ENCODE data around the gene CACNA2D3. TPM values are rescaled to one million over a fixed set of nuclear protein-coding genes. Genes with fewer than 3 reads are reported as not detected.

Gene CACNA2D3
- total and polyA plus RNA-seq, 2 donors from 2014 or later, result 5.7 to 11.2 TPM

- Histone ChIP-seq H3K9me3 (ENCODE audit: control insufficient read depth in 2 of 3, insufficient read depth in 1 of 3, low read length in 3 of 3) (no peaks in the 10 kb centered on the region), H3K4me3 (ENCODE audit: low read length in 3 of 3) (no peak overlapping the region), H3K27ac (ENCODE audit: low read depth in 2 of 2, low read length in 2 of 2) (no peak overlapping the region), H3K36me3 (ENCODE audit: control insufficient read depth in 2 of 3, insufficient read depth in 3 of 3, low read length in 3 of 3) (no peaks in the 10 kb centered on the region), H3K9ac (ENCODE audit: low read length in 3 of 3) (no peak overlapping the region), H3K27me3 (ENCODE audit: control insufficient read depth, insufficient read depth, low read length) (no peaks in the 10 kb centered on the region), H3K4me1 (ENCODE audit: control insufficient read depth in 2 of 3, insufficient read depth in 2 of 3, low read depth in 1 of 3, low read length in 3 of 3) (no peaks in the 10 kb centered on the region)
- intact Hi-C loops (cut with DNase I), result no loop called here
- TF ChIP-seq CTCF (IDR thresholded peaks at IDR 0.05; ENCODE audit: borderline replicate concordance, extremely low read depth, insufficient read depth), result no peak
- FAIRE-seq (no peak), DNase-seq (no peak)
These were observed 590.2 kb downstream of the CACNA2D3 start for GRCh38 chr3:54712539-54712938.

- H3K36me3 ChIP-seq (ENCODE audit: control insufficient read depth in 2 of 3, insufficient read depth in 3 of 3, low read length in 3 of 3), result no peaks in the 10 kb centered on the region
- H3K9me3 ChIP-seq (ENCODE audit: control insufficient read depth in 2 of 3, insufficient read depth in 1 of 3, low read length in 3 of 3), result no peaks in the 10 kb centered on the region
- DNase-seq (no peak), FAIRE-seq (no peak)
- no peak overlapping the region for H3K4me3 ChIP-seq (ENCODE audit: low read length in 3 of 3)
- intact Hi-C loops (cut with DNase I), result no loop called here
- no peaks in the 10 kb centered on the region for H3K27me3 ChIP-seq (ENCODE audit: control insufficient read depth, insufficient read depth, low read length)
- no peaks in the 10 kb centered on the region for H3K4me1 ChIP-seq (ENCODE audit: control insufficient read depth in 2 of 3, insufficient read depth in 2 of 3, low read depth in 1 of 3, low read length in 3 of 3)
- TF ChIP-seq CTCF (IDR thresholded peaks at IDR 0.05; ENCODE audit: borderline replicate concordance, extremely low read depth, insufficient read depth), result no peak
- H3K9ac ChIP-seq (ENCODE audit: low read length in 3 of 3), result no peak overlapping the region
- no peak overlapping the region for H3K27ac ChIP-seq (ENCODE audit: low read depth in 2 of 2, low read length in 2 of 2)
These were observed 590.7 kb downstream of the CACNA2D3 start for GRCh38 chr3:54713031-54713430.

GRCh38 chr3:54713455-54713854 lies 591.1 kb downstream of the CACNA2D3 start:
- FAIRE-seq, result no peak
- Histone ChIP-seq H3K9ac (ENCODE audit: low read length in 3 of 3) (no peak overlapping the region), H3K9me3 (ENCODE audit: control insufficient read depth in 2 of 3, insufficient read depth in 1 of 3, low read length in 3 of 3) (no peaks in the 10 kb centered on the region), H3K27me3 (ENCODE audit: control insufficient read depth, insufficient read depth, low read length) (no peaks in the 10 kb centered on the region), H3K27ac (ENCODE audit: low read depth in 2 of 2, low read length in 2 of 2) (no peak overlapping the region), H3K4me3 (ENCODE audit: low read length in 3 of 3) (no peak overlapping the region), H3K36me3 (ENCODE audit: control insufficient read depth in 2 of 3, insufficient read depth in 3 of 3, low read length in 3 of 3) (no peaks in the 10 kb centered on the region), H3K4me1 (ENCODE audit: control insufficient read depth in 2 of 3, insufficient read depth in 2 of 3, low read depth in 1 of 3, low read length in 3 of 3) (no peaks in the 10 kb centered on the region)
- intact Hi-C loops (cut with DNase I), result no loop called here
- DNase-seq, result no peak
- TF ChIP-seq CTCF (IDR thresholded peaks at IDR 0.05; ENCODE audit: borderline replicate concordance, extremely low read depth, insufficient read depth), result no peak

GRCh38 chr3:54714035-54714434 lies 591.7 kb downstream of the CACNA2D3 start:
- H3K36me3 ChIP-seq (ENCODE audit: control insufficient read depth in 2 of 3, insufficient read depth in 3 of 3, low read length in 3 of 3), result no peaks in the 10 kb centered on the region
- DNase-seq (no peak), FAIRE-seq (no peak)
- H3K9ac ChIP-seq (ENCODE audit: low read length in 3 of 3), result no peak overlapping the region
- no peak for TF ChIP-seq CTCF (IDR thresholded peaks at IDR 0.05; ENCODE audit: borderline replicate concordance, extremely low read depth, insufficient read depth)
- H3K27ac ChIP-seq (ENCODE audit: low read depth in 2 of 2, low read length in 2 of 2), result no peak overlapping the region
- no peak overlapping the region for H3K4me3 ChIP-seq (ENCODE audit: low read length in 3 of 3)
- no peaks in the 10 kb centered on the region for H3K4me1 ChIP-seq (ENCODE audit: control insufficient read depth in 2 of 3, insufficient read depth in 2 of 3, low read depth in 1 of 3, low read length in 3 of 3)
- H3K27me3 ChIP-seq (ENCODE audit: control insufficient read depth, insufficient read depth, low read length), result no peaks in the 10 kb centered on the region
- H3K9me3 ChIP-seq (ENCODE audit: control insufficient read depth in 2 of 3, insufficient read depth in 1 of 3, low read length in 3 of 3), result no peaks in the 10 kb centered on the region
- intact Hi-C loops (cut with DNase I), result no loop called here

All from kidney (tissue), 14 donors.